NB4 (cell line): ENCODE data around the gene IL22.

ENCODE experiments used
- DNase-seq: peaks from one replicate; pipeline ENCODE4 v3.0.0; 2010; ENCODE audit warnings: low read depth
- H3K4me3 ChIP-seq: one replicate; pipeline ENCODE4 v1.5.1; 2011; ENCODE audit warnings: mild to moderate bottlenecking, low read depth, low read length, moderate library complexity
- MYC ChIP-seq: IDR thresholded peaks from 2 replicates; pipeline ENCODE4 v1.6.1; 2011; ENCODE audit warnings: low read depth, low read length
- POLR2A ChIP-seq: IDR thresholded peaks from 2 replicates; pipeline ENCODE4 v1.6.1; 2011; ENCODE audit warnings: mild to moderate bottlenecking; ENCODE audit not compliant: insufficient read length; ENCODE audit errors: extremely low read depth
- TF ChIP-seq, protein P1 (sequence below): IDR thresholded peaks from 2 replicates; pipeline ENCODE4 v1.6.1; 2011; ENCODE audit warnings: low read depth, low read length
- TF ChIP-seq, protein P2 (sequence below): IDR thresholded peaks from one replicate; pipeline ENCODE4 v1.5.1; 2012; ENCODE audit warnings: low read depth, low read length

IL22 gene

DNA sequence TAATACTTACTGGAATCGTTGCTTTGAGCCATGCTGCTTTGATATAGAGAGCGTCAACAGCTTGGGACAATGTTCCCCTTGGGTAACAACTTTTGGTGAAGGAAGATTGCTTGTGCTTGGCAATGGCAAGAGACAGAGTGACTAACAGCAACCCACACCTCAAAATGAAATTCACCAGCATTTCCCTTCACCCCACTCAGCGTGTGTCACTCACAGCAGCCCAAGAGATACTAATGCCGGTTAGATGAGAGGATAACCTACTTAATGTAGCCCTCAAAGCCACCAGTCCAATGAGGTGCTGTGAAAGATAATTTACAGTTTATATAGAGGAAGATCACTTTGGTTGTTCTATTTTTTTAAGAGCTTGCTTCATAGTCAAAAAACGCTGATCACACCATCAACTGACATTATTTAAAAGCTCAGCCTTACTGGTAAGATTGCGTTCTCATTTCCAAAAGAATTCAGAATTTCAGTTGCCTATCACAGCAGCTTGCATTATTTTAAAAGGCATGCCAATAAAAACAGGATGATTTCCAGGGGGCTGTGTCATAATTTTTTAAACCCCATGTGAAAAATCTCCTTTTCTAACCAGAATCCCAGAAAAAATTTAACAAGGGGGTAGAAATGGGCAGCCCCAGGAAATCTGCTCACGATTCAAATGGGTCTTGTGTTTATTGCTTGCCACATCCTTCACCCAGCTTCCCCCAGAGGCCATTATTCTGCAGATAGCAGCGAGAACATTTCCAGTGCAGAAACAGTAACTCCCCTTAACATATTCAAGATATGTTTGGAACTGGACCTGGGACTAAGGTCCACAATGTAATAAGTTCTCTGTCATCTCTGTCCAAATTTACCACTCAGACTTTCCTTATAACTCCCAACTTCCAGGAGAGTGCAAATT, 27.6 kb downstream of the IL22 start, which contains the start of gene IL26:
Gene IL26, minus strand, starts transcription at position 235 of the 901 bp plus-strand sequence. Its CDS starts 54 bp downstream, at position 181.
- DNase-seq = no peak
- no peak within 1 kb of the TSS for H3K4me3 ChIP-seq
- TF ChIP-seq, protein P1, sequence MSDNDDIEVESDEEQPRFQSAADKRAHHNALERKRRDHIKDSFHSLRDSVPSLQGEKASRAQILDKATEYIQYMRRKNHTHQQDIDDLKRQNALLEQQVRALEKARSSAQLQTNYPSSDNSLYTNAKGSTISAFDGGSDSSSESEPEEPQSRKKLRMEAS = no peak
- TF ChIP-seq POLR2A (no peak), MYC (no peak)
- TF ChIP-seq, protein P2, sequence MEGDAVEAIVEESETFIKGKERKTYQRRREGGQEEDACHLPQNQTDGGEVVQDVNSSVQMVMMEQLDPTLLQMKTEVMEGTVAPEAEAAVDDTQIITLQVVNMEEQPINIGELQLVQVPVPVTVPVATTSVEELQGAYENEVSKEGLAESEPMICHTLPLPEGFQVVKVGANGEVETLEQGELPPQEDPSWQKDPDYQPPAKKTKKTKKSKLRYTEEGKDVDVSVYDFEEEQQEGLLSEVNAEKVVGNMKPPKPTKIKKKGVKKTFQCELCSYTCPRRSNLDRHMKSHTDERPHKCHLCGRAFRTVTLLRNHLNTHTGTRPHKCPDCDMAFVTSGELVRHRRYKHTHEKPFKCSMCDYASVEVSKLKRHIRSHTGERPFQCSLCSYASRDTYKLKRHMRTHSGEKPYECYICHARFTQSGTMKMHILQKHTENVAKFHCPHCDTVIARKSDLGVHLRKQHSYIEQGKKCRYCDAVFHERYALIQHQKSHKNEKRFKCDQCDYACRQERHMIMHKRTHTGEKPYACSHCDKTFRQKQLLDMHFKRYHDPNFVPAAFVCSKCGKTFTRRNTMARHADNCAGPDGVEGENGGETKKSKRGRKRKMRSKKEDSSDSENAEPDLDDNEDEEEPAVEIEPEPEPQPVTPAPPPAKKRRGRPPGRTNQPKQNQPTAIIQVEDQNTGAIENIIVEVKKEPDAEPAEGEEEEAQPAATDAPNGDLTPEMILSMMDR = no peak

DNA sequence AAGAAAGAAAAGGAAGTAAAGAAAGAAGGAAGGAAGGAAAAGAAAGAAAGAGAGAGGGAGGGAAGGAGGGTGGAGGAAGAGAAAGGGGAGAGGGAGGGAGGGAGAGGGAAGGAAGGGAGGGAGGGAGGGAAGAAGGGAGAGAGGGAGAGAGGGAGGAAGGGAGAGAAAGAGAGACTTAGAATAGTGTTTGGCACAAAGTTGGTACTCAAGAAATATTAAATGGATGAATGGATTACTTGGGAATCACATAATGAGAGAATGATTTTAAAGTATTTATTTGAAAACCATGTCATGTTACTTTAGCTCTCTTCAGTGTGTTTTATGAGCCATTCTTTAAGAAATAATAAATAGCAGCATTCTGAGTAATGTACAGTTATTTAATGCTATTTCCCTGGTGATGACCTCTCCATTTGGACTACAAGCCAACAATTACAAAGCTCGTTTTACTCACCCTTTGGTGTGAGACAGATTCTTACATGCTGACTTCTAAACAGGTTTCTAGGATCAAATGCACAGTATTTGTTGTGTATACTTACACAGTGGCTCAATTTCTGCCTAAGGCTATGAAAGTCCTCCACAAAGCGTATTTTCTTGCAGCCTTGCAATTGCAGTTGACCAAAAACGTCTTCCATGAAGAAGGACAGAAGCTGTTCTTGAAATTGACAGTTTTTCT, 28.7 kb downstream of the IL22 start:
- TF ChIP-seq, protein P1 = no peak
- no peak overlapping the region for H3K4me3 ChIP-seq
- no peak for DNase-seq

DNA sequence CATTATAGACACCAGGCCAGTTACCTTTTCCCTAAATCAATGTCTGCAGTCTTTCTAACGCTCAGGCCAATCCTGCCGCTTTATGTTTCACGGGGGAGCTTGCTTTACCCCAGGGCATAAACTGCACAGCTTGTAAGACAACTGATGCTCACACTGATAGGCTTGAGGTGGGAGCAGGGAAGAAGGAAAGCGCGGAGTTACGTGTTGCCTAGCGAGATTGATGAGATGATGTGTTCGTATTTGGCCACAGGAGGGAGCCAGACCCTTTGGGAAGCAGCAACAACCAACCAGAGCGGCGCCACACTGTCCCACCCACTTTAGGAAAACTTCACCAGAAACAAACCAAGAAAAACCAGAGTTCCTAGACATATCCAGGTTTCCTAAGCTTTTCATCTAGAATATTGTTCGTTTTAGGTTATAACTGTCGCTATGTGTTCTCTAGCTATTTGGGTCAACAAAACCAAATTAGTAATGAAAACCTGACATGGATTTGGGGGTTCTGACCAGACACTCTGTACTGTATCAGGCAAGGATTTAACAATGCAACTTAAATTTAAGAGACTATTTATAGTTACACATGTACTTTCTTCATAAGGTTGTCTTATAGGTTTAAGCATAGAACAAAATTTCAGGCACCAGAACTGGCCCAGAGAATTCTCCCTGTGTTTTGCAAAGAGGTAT, 30.2 kb downstream of the IL22 start:
- peak; percentile 87 for DNase-seq
- no peak overlapping the region for H3K4me3 ChIP-seq
- TF ChIP-seq, protein P1 = no peak
- TF ChIP-seq, protein P2 = peak; percentile 78
- TF ChIP-seq MYC (no peak), POLR2A (no peak)

DNA sequence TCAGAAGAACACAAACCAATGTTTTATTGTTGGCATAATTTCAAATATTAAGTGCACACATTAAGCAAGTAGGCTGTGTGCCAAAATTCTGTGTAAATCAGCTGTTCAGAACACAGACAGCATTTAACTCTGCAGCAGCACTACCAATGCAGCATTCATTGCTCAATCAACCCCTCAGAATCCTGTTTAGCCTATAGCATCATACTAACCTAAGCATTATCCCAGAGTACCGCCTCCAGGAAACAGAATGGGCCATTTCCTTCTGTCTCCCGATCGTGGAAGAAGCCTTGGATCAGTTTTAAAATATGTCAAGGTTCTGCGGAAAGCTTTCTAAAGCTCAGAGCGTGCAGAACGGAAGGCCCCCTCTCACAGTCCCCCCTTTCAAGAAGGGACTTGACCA, 31.1 kb downstream of the IL22 start:
- no peak overlapping the region for H3K4me3 ChIP-seq
- no peak for DNase-seq
- TF ChIP-seq, protein P1 = no peak
- TF ChIP-seq, protein P2 = no peak
- TF ChIP-seq POLR2A = no peak
- TF ChIP-seq MYC = no peak

DNA sequence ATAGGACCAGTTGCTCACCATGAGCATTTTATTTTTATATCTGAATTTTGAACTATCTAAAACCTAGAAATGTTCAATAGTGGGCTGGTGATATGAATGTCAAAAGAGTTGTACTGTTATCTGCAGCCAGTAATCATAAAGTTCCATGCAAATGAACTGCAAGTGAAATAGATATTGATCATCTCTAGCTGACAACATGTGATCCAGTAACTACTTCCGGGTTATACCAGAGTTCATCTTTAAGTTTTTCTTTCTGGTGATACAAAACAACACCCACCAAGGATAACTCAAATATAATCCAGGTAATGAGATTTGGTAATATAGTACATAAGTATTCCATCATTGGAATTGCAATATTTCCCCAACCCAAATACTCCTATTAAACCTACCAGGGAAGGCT, 31.9 kb downstream of the IL22 start:
- TF ChIP-seq, protein P1 = no peak
- TF ChIP-seq POLR2A = no peak
- no peak for TF ChIP-seq MYC
- TF ChIP-seq, protein P2 = no peak
- H3K4me3 ChIP-seq = no peak overlapping the region
- no peak for DNase-seq
